Measurements from ENCODE around the gene ADAMTSL5.

DNA sequence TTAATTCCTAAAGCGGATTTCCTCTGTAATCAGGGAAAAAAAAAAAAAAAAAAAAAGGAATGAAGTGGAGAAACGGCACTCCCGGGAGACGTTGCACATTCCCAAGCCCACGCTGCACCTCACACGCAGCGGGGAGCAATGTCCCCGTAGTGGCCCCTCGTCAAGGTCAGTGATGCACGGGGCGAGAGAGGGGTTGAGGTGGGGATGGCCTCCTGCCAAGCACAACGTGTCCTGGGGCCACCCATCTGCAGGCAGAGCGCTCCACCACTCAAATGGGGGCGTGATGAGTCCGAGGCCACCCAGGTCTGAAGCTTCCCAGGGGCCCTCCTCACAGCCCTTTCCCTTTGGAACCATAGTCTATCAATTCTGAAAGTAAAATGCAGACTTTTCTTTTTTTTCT is 26.2 kb upstream of the ADAMTSL5 start:
- TF ChIP-seq POLR2AphosphoS5 (IDR thresholded peaks at IDR 0.05) = no peak
- TF ChIP-seq POLR2A (IDR thresholded peaks at IDR 0.05) = no peak
- no peak for TF ChIP-seq EP300 (IDR thresholded peaks at IDR 0.05)

Data from stomach (tissue), 4 donors.